IMR-90 (cell line): ENCODE results near the gene ADM5. TPM values are rescaled to one million over a fixed set of nuclear protein-coding genes. Genes with fewer than 3 reads are reported as not detected.

ENCODE experiments used
- ATAC-seq: fragments of 200-7000 bp; cut with Tn5 transposase; 2 replicates; pipeline ENCODE4 v1.9.1; 2020; ENCODE audit warnings: low read depth, mild to moderate bottlenecking, moderate library complexity
- BruUV-seq: library from RNA; stranded (reverse); fragments of 400-500 nt; replicated peaks from 2 replicates; lab custom pipeline; 2021; lab: Mats Ljungman, UMichigan
- CTCF ChIA-PET: fragments of 300-600 bp; formaldehyde crosslinking; extraction: SDS; loops from one replicate; lab custom pipeline; 2021; ENCODE audit warnings: antibody characterized with exemption; lab: Yijun Ruan, JAX
- POLR2A ChIA-PET: fragments of 300-600 bp; sonication (Branson Sonifier 250); formaldehyde crosslinking; loops from one replicate; lab custom pipeline; 2022; ENCODE audit warnings: antibody characterized with exemption; ENCODE audit not compliant: unreplicated experiment; lab: Charles Lee
- DNase-seq: peaks from one replicate; pipeline ENCODE4 v3.0.0; 2013
- H2AFZ ChIP-seq: replicated peaks from 2 replicates; pipeline ENCODE3; 2013; ENCODE audit warnings: low read length, mild to moderate bottlenecking; ENCODE audit not compliant: poor library complexity
- H2AK5ac ChIP-seq: 2 replicates; pipeline ENCODE4 v1.6.1; 2013; ENCODE audit warnings: low read depth, low read length, inconsistent platforms
- H2AK9ac ChIP-seq: replicated peaks from 2 replicates; pipeline ENCODE3; 2013; ENCODE audit warnings: mild to moderate bottlenecking, low read depth, low read length, moderate library complexity; ENCODE audit not compliant: poor library complexity
- H2BK120ac ChIP-seq: 2 replicates; pipeline ENCODE4 v1.6.1; 2013; ENCODE audit warnings: low read depth, low read length, inconsistent platforms
- H2BK15ac ChIP-seq: 3 replicates; pipeline ENCODE4 v1.6.1; 2013; ENCODE audit warnings: low read depth, low read length, inconsistent platforms
- H2BK20ac ChIP-seq: 2 replicates; pipeline ENCODE4 v1.6.1; 2013; ENCODE audit warnings: low read depth, mild to moderate bottlenecking, inconsistent platforms, low read length, moderate library complexity
- H2BK5ac ChIP-seq: 2 replicates; pipeline ENCODE4 v1.6.1; 2013; ENCODE audit warnings: mild to moderate bottlenecking, low read depth, low read length, inconsistent platforms; ENCODE audit not compliant: poor library complexity, severe bottlenecking
- H3K14ac ChIP-seq: replicated peaks from 2 replicates; pipeline ENCODE4 v1.6.1; 2013; ENCODE audit warnings: low read depth, low read length, inconsistent platforms
- H3K18ac ChIP-seq: 2 replicates; pipeline ENCODE4 v1.6.1; 2013; ENCODE audit warnings: low read depth, low read length, control low read depth
- H3K23ac ChIP-seq: 2 replicates; pipeline ENCODE4 v1.6.1; 2013; ENCODE audit warnings: low read depth, low read length, inconsistent platforms
- H3K27ac ChIP-seq: 2 replicates; pipeline ENCODE4 v1.5.1; 2013; ENCODE audit warnings: mild to moderate bottlenecking, control low read depth, low read length; ENCODE audit not compliant: insufficient read depth
- H3K27me3 ChIP-seq: 2 replicates; pipeline ENCODE4 v1.6.1; 2013; ENCODE audit warnings: low read length; ENCODE audit not compliant: control insufficient read depth, insufficient read depth
- H3K36me3 ChIP-seq: 2 replicates; pipeline ENCODE4 v1.6.1; 2013; ENCODE audit warnings: low read length, mixed read lengths; ENCODE audit not compliant: control insufficient read depth, insufficient read depth
- H3K4ac ChIP-seq: 2 replicates; pipeline ENCODE4 v1.6.1; 2013; ENCODE audit warnings: low read depth, low read length, inconsistent platforms
- H3K4me1 ChIP-seq: 2 replicates; pipeline ENCODE4 v1.6.1; 2013; ENCODE audit warnings: low read length, mixed read lengths; ENCODE audit not compliant: control insufficient read depth, insufficient read depth
- H3K4me2 ChIP-seq: 2 replicates; pipeline ENCODE4 v1.6.1; 2013; ENCODE audit warnings: low read depth, mild to moderate bottlenecking, control low read depth, low read length, moderate library complexity
- H3K4me3 ChIP-seq: 2 replicates; pipeline ENCODE4 v1.5.1; 2013; ENCODE audit warnings: low read depth, mild to moderate bottlenecking, control low read depth, low read length, moderate library complexity; ENCODE audit not compliant: insufficient read depth
- H3K56ac ChIP-seq: 2 replicates; pipeline ENCODE4 v1.6.1; 2013; ENCODE audit warnings: low read length, inconsistent platforms; ENCODE audit not compliant: insufficient read depth; ENCODE audit errors: extremely low read depth
- H3K79me1 ChIP-seq, 2 experiments: 2 replicates each; pipeline ENCODE4 v1.6.1; 2013; ENCODE audit warnings: low read length in 2 of 2, inconsistent platforms in 1 of 2, low read depth in 1 of 2
- H3K9ac ChIP-seq: 2 replicates; pipeline ENCODE4 v1.6.1; 2013; ENCODE audit warnings: low read depth, low read length, control low read depth
- H3K9me1 ChIP-seq: 2 replicates; pipeline ENCODE4 v1.6.1; 2013; ENCODE audit warnings: low read length, inconsistent platforms; ENCODE audit not compliant: insufficient read depth
- H3K9me3 ChIP-seq: 2 replicates; pipeline ENCODE4 v1.6.1; 2013; ENCODE audit warnings: low read length; ENCODE audit not compliant: control insufficient read depth, insufficient read depth
- H4K20me1 ChIP-seq: 2 replicates; pipeline ENCODE4 v1.6.1; 2013; ENCODE audit warnings: low read length, inconsistent platforms; ENCODE audit not compliant: insufficient read depth
- H4K5ac ChIP-seq: 2 replicates; pipeline ENCODE4 v1.6.1; 2013; ENCODE audit warnings: mild to moderate bottlenecking, low read depth, low read length, control low read depth
- H4K8ac ChIP-seq, 2 experiments: 2 replicates each; pipeline ENCODE4 v1.6.1; 2013; ENCODE audit warnings: low read depth in 2 of 2, low read length in 2 of 2, control low read depth in 1 of 2, inconsistent platforms in 1 of 2
- H4K91ac ChIP-seq: 2 replicates; pipeline ENCODE4 v1.6.1; 2013; ENCODE audit warnings: low read depth, low read length, inconsistent platforms; ENCODE audit not compliant: insufficient read depth
- MAFK ChIP-seq: IDR thresholded peaks from 2 replicates; pipeline ENCODE4 v1.6.1; 2012; ENCODE audit warnings: low read depth, low read length, improper control_type of control experiment
- NFE2L2 ChIP-seq: fragments of 150-350 bp; IDR thresholded peaks from 2 replicates; pipeline ENCODE4 v1.6.1; 2016; ENCODE audit warnings: low read depth, mild to moderate bottlenecking, low read length
- POLR2A ChIP-seq: IDR thresholded peaks from 2 replicates; pipeline ENCODE4 v1.6.1; 2012; ENCODE audit warnings: mild to moderate bottlenecking, low read depth, low read length
- RAD21 ChIP-seq: IDR thresholded peaks from 2 replicates; pipeline ENCODE4 v1.6.1; 2012; ENCODE audit warnings: low read length, improper control_type of control experiment
- RCOR1 ChIP-seq: IDR thresholded peaks from 2 replicates; pipeline ENCODE4 v1.6.1; 2012; ENCODE audit warnings: mild to moderate bottlenecking, low read length, improper control_type of control experiment; ENCODE audit not compliant: insufficient replicate concordance
- WGBS, 2 experiments: methylation state at CpG; one replicate each; pipeline versions ENCODE4 v1.1.5 to v1.1.7; 2013; ENCODE audit warnings: missing lambda C conversion rate in 2 of 2; ENCODE audit not compliant: insufficient read length in 1 of 2; ENCODE audit errors: extremely low coverage in 2 of 2; 5-methylcytosine and 5-hydroxymethylcytosine counted together
- dilution Hi-C: fragments of 300-500 bp; cut with HindIII; formaldehyde crosslinking; loops from one replicate; pipeline ENCODE4 v1.14.3; 2018; ENCODE audit warnings: low sequenced_read_pairs; ENCODE audit not compliant: unreplicated experiment
- in situ Hi-C: fragments of 300-500 bp; cut with MboI; formaldehyde crosslinking; loops from 3 replicates; pipeline ENCODE4 v1.14.3; 2019; ENCODE audit warnings: low sequenced_read_pairs, inconsistent platforms, mixed read lengths
- intact Hi-C: fragments of 100-400 bp; cut with micrococcal nuclease; formaldehyde crosslinking; loops from 2 replicates; pipeline ENCODE4 v1.10.0; 2022
- polyA plus RNA-seq, 3 experiments: library from polyadenylated mRNA; depleted of rRNA; stranded (reverse); fragments of >200 nt; gene quantifications; 2 replicates each; pipeline ENCODE4 v1.2.3, GENCODE V29; 2012; ENCODE audit warnings: low replicate concordance in 1 of 3
- total RNA-seq: library from RNA; depleted of rRNA; stranded (reverse); fragments of >200 nt; gene quantifications from 2 replicates; pipeline ENCODE4 v1.2.3, GENCODE V29; 2012
- TF ChIP-seq, protein P1 (sequence below): conservative IDR thresholded peaks from 2 replicates; pipeline ENCODE4 v1.5.1; 2012; ENCODE audit warnings: mild to moderate bottlenecking, low read depth, low read length, improper control_type of control experiment
- TF ChIP-seq, protein P2 (sequence below): fragments of 150-350 bp; IDR thresholded peaks from 2 replicates; pipeline ENCODE4 v1.6.1; 2017; ENCODE audit warnings: mild to moderate bottlenecking, antibody characterized with exemption, low read length, low read depth

Gene ADM5
- total and polyA plus RNA-seq, 2 of the 4 experiments (the other 2 are of a cell fraction): 0.18 to 0.99 TPM

DNA sequence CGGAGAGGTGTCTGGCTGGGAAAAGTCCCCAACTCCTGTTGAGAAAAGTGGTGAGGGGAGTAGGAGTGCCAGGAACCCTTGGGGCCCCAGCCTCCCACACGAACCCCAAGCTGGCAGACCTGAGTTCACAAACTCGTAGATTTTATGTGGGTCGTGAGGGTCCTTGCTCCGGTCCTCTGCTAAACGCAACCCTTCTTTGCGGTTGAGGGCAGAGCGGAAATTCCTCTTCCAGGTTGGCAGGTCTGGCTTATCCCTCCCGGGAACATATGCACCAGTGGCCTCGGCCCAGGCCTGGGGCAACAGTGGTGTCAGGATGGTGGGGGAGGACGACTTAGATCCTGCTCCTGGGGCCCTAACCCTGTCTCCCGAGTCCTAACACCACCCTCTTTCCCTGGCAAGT, 26.2 kb upstream of the ADM5 start:
- H2BK15ac ChIP-seq: no peak overlapping the region
- DNase-seq (no peak), ATAC-seq (no peak)
- no peak overlapping the region for H4K91ac ChIP-seq
- H2BK5ac ChIP-seq: no peak overlapping the region
- no TSS peak for BruUV-seq
- H3K23ac ChIP-seq: no peak overlapping the region
- H3K14ac ChIP-seq: no peak overlapping the region
- no peak overlapping the region for H2AK9ac ChIP-seq
- peaks cover 3% of the 10 kb centered on the region; the same call in 1 of the 2 replicates for H3K9me1 ChIP-seq
- no peak overlapping the region for H3K18ac ChIP-seq
- H3K27me3 ChIP-seq: no peaks in the 10 kb centered on the region
- peaks cover 42% of the 10 kb centered on the region for H3K36me3 ChIP-seq
- H2BK20ac ChIP-seq: no peak overlapping the region
- H3K79me1 ChIP-seq: peaks cover 12 to 62% of the 10 kb centered on the region in 2 experiments; a peak in 3 of 4 replicates
- TF ChIP-seq, protein P1, sequence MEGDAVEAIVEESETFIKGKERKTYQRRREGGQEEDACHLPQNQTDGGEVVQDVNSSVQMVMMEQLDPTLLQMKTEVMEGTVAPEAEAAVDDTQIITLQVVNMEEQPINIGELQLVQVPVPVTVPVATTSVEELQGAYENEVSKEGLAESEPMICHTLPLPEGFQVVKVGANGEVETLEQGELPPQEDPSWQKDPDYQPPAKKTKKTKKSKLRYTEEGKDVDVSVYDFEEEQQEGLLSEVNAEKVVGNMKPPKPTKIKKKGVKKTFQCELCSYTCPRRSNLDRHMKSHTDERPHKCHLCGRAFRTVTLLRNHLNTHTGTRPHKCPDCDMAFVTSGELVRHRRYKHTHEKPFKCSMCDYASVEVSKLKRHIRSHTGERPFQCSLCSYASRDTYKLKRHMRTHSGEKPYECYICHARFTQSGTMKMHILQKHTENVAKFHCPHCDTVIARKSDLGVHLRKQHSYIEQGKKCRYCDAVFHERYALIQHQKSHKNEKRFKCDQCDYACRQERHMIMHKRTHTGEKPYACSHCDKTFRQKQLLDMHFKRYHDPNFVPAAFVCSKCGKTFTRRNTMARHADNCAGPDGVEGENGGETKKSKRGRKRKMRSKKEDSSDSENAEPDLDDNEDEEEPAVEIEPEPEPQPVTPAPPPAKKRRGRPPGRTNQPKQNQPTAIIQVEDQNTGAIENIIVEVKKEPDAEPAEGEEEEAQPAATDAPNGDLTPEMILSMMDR: no peak
- no peak for TF ChIP-seq NFE2L2
- TF ChIP-seq POLR2A: no peak
- TF ChIP-seq, protein P2, sequence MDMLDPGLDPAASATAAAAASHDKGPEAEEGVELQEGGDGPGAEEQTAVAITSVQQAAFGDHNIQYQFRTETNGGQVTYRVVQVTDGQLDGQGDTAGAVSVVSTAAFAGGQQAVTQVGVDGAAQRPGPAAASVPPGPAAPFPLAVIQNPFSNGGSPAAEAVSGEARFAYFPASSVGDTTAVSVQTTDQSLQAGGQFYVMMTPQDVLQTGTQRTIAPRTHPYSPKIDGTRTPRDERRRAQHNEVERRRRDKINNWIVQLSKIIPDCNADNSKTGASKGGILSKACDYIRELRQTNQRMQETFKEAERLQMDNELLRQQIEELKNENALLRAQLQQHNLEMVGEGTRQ: no peak
- no peak for TF ChIP-seq MAFK
- no peak for TF ChIP-seq RAD21
- TF ChIP-seq RCOR1: no peak
- H4K5ac ChIP-seq: no peak overlapping the region
- no peak overlapping the region for H3K9ac ChIP-seq
- WGBS, 2 experiments: 96% methylated on average over 7 of the region's 12 CpGs; no CpG with 5 or more reads in 1 of the 2 experiments
- H2BK120ac ChIP-seq: no peak overlapping the region
- dilution Hi-C loops: no loop called here
- H4K8ac ChIP-seq: no peak overlapping the region
- H4K20me1 ChIP-seq: peaks cover 19% of the 10 kb centered on the region
- no peak overlapping the region for H3K4me2 ChIP-seq
- H3K4ac ChIP-seq: no peak overlapping the region
- CTCF ChIA-PET: no interaction called here
- in situ Hi-C loops: loop anchor here (10.0 kb wide), 1 partner anchor 168 kb away; the partner anchor contains the start of gene RPS11
- H2AK5ac ChIP-seq: no peak overlapping the region
- H3K9me3 ChIP-seq: no peaks in the 10 kb centered on the region
- intact Hi-C loops: no loop called here
- peaks cover 9% of the 10 kb centered on the region for H3K4me1 ChIP-seq
- no peak overlapping the region for H3K4me3 ChIP-seq
- no peak overlapping the region for H2AFZ ChIP-seq
- no peak overlapping the region for H3K56ac ChIP-seq
- no peak overlapping the region for H3K27ac ChIP-seq
- POLR2A ChIA-PET: no interaction called here
